Measurements from ENCODE around the gene ATP2A2. TPM values are rescaled to one million over a fixed set of nuclear protein-coding genes. Genes with fewer than 3 reads are reported as not detected.
A peak's percentile ranks its signal among the peaks of the same experiment; 100 is the strongest.

Gene ATP2A2
- total RNA-seq (1,000 to 10,000 TPM; 1,152 to 2,814 (median 1,810) TPM), polyA plus RNA-seq (1,000 to 10,000 TPM in 2 of 3 donors, 100 to 1,000 TPM in 1; 691 to 1,378 (median 1,014) TPM)
- long read RNA-seq, donor 1, partial matches to known transcripts, result 124 of 208 reads
- long read RNA-seq, donor 1, other reads (novel, unspliced or antisense), result 84 of 208 reads
- long read RNA-seq, donor 2, full-length matches to known transcripts, result 1 of 784 reads
- long read RNA-seq, donor 2, partial matches to known transcripts, result 549 of 784 reads
- long read RNA-seq, donor 2, other reads (novel, unspliced or antisense), result 234 of 784 reads

DNA sequence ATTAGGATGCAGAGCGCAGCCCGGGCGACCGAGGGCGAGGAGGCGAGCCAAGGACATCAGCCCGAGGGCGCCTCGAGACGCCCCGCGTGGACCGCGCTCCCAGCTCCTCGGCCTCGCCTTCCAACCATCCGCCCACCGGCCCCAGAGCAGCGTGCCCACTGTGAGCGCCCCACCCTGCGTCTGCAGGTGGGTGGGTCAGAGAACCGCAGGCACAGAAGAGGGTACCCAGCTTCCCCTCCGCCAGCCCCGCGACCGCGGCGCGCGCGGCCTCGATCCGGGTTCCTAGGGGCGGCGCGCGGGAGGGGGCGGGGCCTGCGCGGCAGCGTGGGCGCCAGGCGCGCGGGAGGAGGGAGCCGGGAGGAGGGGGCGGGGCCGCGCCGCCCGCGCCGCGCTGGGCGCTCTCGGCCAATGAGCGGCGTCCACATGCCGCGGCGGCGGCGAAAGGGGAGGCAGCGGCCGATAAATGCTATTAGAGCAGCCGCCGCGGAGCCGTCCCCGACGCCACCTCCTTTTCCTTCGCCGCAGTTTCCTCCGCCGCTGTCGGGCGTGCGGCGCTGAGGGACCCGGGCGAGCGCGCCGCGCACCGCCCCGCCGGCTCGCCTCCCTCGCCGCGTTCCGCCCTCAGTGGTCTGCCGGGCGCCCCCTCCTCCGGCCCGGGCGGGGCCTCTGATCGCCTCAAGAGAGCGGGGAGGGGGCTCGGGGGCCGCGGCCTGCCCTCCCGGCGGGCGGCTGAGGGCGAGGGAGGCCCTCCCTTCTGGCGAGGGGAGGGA, at the start of gene ATP2A2:
ATP2A2 (plus strand) TSS at position 469 of the 770 bp plus-strand sequence. CDS start 543 bp downstream, outside the sequence.
- peaks cover 0 to 34% of the 10 kb centered on the region in 2 donors for H3K36me3 ChIP-seq (ENCODE audit: insufficient read depth in 1 of 2, low read depth in 1 of 2)
- peak; percentile 84 to 90 (median 85) for ATAC-seq
- peak; percentile 90 to 95 for DNase-seq
- H3K27me3 ChIP-seq (ENCODE audit: insufficient read depth in 3 of 3, low read length in 2 of 3), result no peaks in the 10 kb centered on the region
- peaks cover 22% of the 10 kb centered on the region for H3K4me1 ChIP-seq
- no peaks in the 10 kb centered on the region for H3K9me3 ChIP-seq
- H3K27ac ChIP-seq, result peak within 1 kb of the TSS; percentile 96
- intact Hi-C loops (cut with DNase I), result loop anchor here in 1 of 2 donors (5.0 kb wide), 1 partner anchor 174 kb away; no protein-coding TSS in a partner anchor
- 0 to 1% (median 0%) methylated on average over 57 to 106 of the region's 108 CpGs for whole genome bisulfite sequencing, 3 donors
- TF ChIP-seq, protein P1, sequence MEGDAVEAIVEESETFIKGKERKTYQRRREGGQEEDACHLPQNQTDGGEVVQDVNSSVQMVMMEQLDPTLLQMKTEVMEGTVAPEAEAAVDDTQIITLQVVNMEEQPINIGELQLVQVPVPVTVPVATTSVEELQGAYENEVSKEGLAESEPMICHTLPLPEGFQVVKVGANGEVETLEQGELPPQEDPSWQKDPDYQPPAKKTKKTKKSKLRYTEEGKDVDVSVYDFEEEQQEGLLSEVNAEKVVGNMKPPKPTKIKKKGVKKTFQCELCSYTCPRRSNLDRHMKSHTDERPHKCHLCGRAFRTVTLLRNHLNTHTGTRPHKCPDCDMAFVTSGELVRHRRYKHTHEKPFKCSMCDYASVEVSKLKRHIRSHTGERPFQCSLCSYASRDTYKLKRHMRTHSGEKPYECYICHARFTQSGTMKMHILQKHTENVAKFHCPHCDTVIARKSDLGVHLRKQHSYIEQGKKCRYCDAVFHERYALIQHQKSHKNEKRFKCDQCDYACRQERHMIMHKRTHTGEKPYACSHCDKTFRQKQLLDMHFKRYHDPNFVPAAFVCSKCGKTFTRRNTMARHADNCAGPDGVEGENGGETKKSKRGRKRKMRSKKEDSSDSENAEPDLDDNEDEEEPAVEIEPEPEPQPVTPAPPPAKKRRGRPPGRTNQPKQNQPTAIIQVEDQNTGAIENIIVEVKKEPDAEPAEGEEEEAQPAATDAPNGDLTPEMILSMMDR (IDR thresholded peaks at IDR 0.05), result no peak
- H3K4me3 ChIP-seq, result peak within 1 kb of the TSS; percentile 96

- 47 to 56% (median 50%) methylated on average over 6 of the region's 6 CpGs for WGBS, 3 donors
- H3K9me3 ChIP-seq, result no peaks in the 10 kb centered on the region
- DNase-seq (no peak), ATAC-seq (peak in 1 of 4 donors; percentile 34)
- TF ChIP-seq, protein P1 (IDR thresholded peaks at IDR 0.05), result no peak
- H3K36me3 ChIP-seq (ENCODE audit: insufficient read depth in 1 of 2, low read depth in 1 of 2), result no peaks in the 10 kb centered on the region
- H3K27me3 ChIP-seq (ENCODE audit: insufficient read depth in 3 of 3, low read length in 2 of 3), result no peaks in the 10 kb centered on the region
- H3K27ac ChIP-seq, result peak overlapping the region; percentile 62
- H3K4me1 ChIP-seq, result peaks cover 29% of the 10 kb centered on the region
- H3K4me3 ChIP-seq, result no peak overlapping the region
- intact Hi-C loops (cut with DNase I), result no loop called here
Observed at GRCh38 chr12:110233212-110233903, 47.7 kb upstream of the ATP2A2 start.

DNA sequence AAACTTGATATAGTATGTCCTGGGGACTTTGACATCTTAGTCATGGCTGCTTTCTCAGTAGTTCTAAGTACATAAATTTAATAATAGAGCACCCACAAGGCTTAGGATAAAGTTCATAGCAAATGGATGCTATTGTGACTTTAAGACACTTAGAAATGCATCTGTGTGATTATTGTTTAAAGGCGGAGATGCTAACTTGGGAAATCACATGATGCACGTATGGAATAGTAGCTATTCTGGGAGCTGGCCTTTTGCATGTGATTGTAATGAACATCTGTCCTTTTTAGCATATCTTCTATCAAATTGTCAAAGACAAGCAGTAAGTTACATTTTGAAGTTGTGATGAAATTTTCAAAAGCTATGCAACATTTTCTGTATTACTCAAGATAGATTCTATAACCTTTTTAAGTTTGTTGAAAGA, 46.7 kb upstream of the ATP2A2 start:
- WGBS, 3 donors, result 25 to 28% (median 26%) methylated on average over 2 of the region's 2 CpGs
- H3K36me3 ChIP-seq (ENCODE audit: insufficient read depth in 1 of 2, low read depth in 1 of 2), result no peaks in the 10 kb centered on the region
- ATAC-seq, result peak in 1 of 4 donors; percentile 27
- DNase-seq, result no peak
- H3K27me3 ChIP-seq (ENCODE audit: insufficient read depth in 3 of 3, low read length in 2 of 3), result no peaks in the 10 kb centered on the region
- TF ChIP-seq, protein P1 (IDR thresholded peaks at IDR 0.05), result no peak
- H3K27ac ChIP-seq, result peak overlapping the region; percentile 62
- H3K4me1 ChIP-seq, result peaks cover 29% of the 10 kb centered on the region
- peak overlapping the region; percentile 13 for H3K4me3 ChIP-seq
- intact Hi-C loops (cut with DNase I), result no loop called here
- H3K9me3 ChIP-seq, result no peaks in the 10 kb centered on the region

DNA sequence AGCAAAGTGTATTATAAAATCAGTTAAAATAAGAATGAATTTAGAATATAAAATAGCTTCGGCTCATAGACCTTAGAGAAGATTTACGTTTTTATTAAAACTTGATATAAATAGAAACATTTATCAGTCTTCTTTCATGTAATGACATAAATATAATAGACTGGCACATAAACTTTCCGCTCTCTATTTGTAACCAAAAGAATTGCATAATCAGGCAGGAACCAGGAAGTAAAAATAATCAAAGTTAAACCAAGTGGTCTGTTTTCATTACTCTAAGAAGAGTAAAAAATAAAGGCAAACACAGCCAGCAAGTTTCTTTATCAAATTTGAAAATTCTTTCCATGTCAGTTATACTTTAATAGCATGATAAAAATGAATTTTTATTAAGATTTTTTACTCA, 46.3 kb upstream of the ATP2A2 start:
- Histone ChIP-seq H3K4me3 (peak overlapping the region; percentile 13), H3K4me1 (peaks cover 29% of the 10 kb centered on the region), H3K27ac (peak overlapping the region; percentile 62), H3K36me3 (ENCODE audit: insufficient read depth in 1 of 2, low read depth in 1 of 2) (no peaks in the 10 kb centered on the region), H3K9me3 (no peaks in the 10 kb centered on the region), H3K27me3 (ENCODE audit: insufficient read depth in 3 of 3, low read length in 2 of 3) (no peaks in the 10 kb centered on the region)
- ATAC-seq (peak in 2 of 4 donors; percentile 52 to 57), DNase-seq (no peak)
- TF ChIP-seq, protein P1 (IDR thresholded peaks at IDR 0.05), result no peak
- intact Hi-C loops (cut with DNase I), result loop anchor here in 1 of 2 donors (5.0 kb wide), 1 partner anchor 38 kb away; no protein-coding TSS in a partner anchor
- 29 to 40% (median 39%) methylated on average over 3 of the region's 3 CpGs for WGBS, 3 donors

Data from psoas muscle (tissue), 8 donors.